ENCODE measurements around the gene AFMID.
"Not testable (repeated sequence)": the region's sequence is repeated elsewhere in the genome, so short reads cannot be mapped to it uniquely, and the experiment has no call there.

AFMID gene

GRCh38 chr17:78186692-78187595 is at the start of gene AFMID, which contains the start of gene TK1:
Gene AFMID, plus strand, starts transcription at chr17:78187362. Its CDS starts 9 bp downstream, at chr17:78187371.
Gene TK1, minus strand, starts transcription at chr17:78187052. Its CDS starts 58 bp downstream, at chr17:78186994.
- DNase-seq (ENCODE audit: low read depth in 2 of 2), result peak; percentile 93

- DNase-seq (ENCODE audit: low read depth in 2 of 2), result no peak
Measured at GRCh38 chr17:78137392-78138203, 49.6 kb upstream of the AFMID start.

GRCh38 chr17:78138204-78139060 is 48.7 kb upstream of the AFMID start:
- no peak for DNase-seq (ENCODE audit: low read depth in 2 of 2)

GRCh38 chr17:78139861-78140168 is 47.3 kb upstream of the AFMID start:
- not testable (repeated sequence) for DNase-seq (ENCODE audit: low read depth in 2 of 2)

- DNase-seq (ENCODE audit: low read depth in 2 of 2), result peak; percentile 27 to 39
Measured at GRCh38 chr17:78140169-78141051, 46.8 kb upstream of the AFMID start.

GRCh38 chr17:78141437-78142118 is 45.6 kb upstream of the AFMID start:
- no peak for DNase-seq (ENCODE audit: low read depth in 2 of 2)

GRCh38 chr17:78142119-78142861 is 44.9 kb upstream of the AFMID start:
- no peak for DNase-seq (ENCODE audit: low read depth in 2 of 2)

GRCh38 chr17:78143214-78144146 is 43.7 kb upstream of the AFMID start:
- DNase-seq (ENCODE audit: low read depth in 2 of 2), result no peak

- peak; percentile 35 to 39 for DNase-seq (ENCODE audit: low read depth in 2 of 2)
Measured at GRCh38 chr17:78144147-78144719, 42.9 kb upstream of the AFMID start.

- DNase-seq (ENCODE audit: low read depth in 2 of 2), result no peak
Measured at GRCh38 chr17:78144736-78145641, 42.2 kb upstream of the AFMID start.

- DNase-seq (ENCODE audit: low read depth in 2 of 2), result no peak
Measured at GRCh38 chr17:78146471-78146869, 40.7 kb upstream of the AFMID start.

- DNase-seq (ENCODE audit: low read depth in 2 of 2), result no peak
Measured at GRCh38 chr17:78146881-78147280, 40.3 kb upstream of the AFMID start.

- DNase-seq (ENCODE audit: low read depth in 2 of 2), result no peak
Measured at GRCh38 chr17:78147315-78147998, 39.7 kb upstream of the AFMID start.

GRCh38 chr17:78148286-78149016 is 38.7 kb upstream of the AFMID start:
- no peak for DNase-seq (ENCODE audit: low read depth in 2 of 2)

- DNase-seq (ENCODE audit: low read depth in 2 of 2), result peak; percentile 29 to 32
Measured at GRCh38 chr17:78151514-78152008, 35.6 kb upstream of the AFMID start.

Measured in fibroblast of skin of left quadriceps (primary cell).